Vagina (tissue), 2 donors: ENCODE data around the gene PTPRM. TPM values are rescaled to one million over a fixed set of nuclear protein-coding genes. Genes with fewer than 3 reads are reported as not detected.
"Not testable (repeated sequence)": the region's sequence is repeated elsewhere in the genome, so short reads cannot be mapped to it uniquely, and the experiment has no call there.

ENCODE experiments used
- DNase-seq, 2 donors: peaks; one replicate each; pipeline ENCODE4 v3.0.0-alpha.2; 2017; ENCODE audit errors: extremely low spot score in 2 of 2
- H3K27ac ChIP-seq: fragments of 200-600 bp; sonication (generic); one replicate; pipeline ENCODE4 v1.5.1; 2019
- H3K27me3 ChIP-seq: fragments of 200-600 bp; sonication (generic); one replicate; pipeline ENCODE4 v1.5.1; 2019
- H3K36me3 ChIP-seq, 2 donors: fragments of 200-600 bp; sonication (generic); one replicate each; pipeline ENCODE4 v1.5.1; 2017 to 2019
- H3K4me1 ChIP-seq: fragments of 200-600 bp; sonication (generic); one replicate; pipeline ENCODE4 v1.5.1; 2019
- H3K4me3 ChIP-seq, 2 donors: fragments of 200-600 bp; sonication (generic); 1 replicate in 1 of 2; 2 replicates in 1 of 2; pipeline ENCODE4 v1.5.1; 2016 to 2019
- H3K9me3 ChIP-seq: fragments of 200-600 bp; sonication (generic); one replicate; pipeline ENCODE4 v1.5.1; 2019
- CTCF ChIP-seq, 3 experiments: fragments of 450-650 bp in 2 of 3; fragments of 200-600 bp in 1 of 3; sonication (generic) in 1 of 3; IDR thresholded peaks; one replicate each; pipeline ENCODE4 v1.5.1; 2017 to 2019; ENCODE audit warnings: antibody characterized with exemption in 3 of 3, mild to moderate bottlenecking in 2 of 3, moderate library complexity in 2 of 3
- POLR2A ChIP-seq, 2 donors: fragments of 450-650 bp; IDR thresholded peaks; one replicate each; pipeline ENCODE4 v1.6.1; 2017; ENCODE audit warnings: antibody characterized with exemption in 2 of 2, mild to moderate bottlenecking in 2 of 2, moderate library complexity in 2 of 2
- POLR2AphosphoS5 ChIP-seq, 2 donors: sonication (generic); formaldehyde crosslinking; IDR thresholded peaks; one replicate each; pipeline ENCODE4 v1.9.0; 2017; ENCODE audit warnings: antibody characterized with exemption in 2 of 2, mild to moderate bottlenecking in 2 of 2, low read depth in 1 of 2; ENCODE audit not compliant: insufficient read depth in 1 of 2
- intact Hi-C: fragments of 100-400 bp; cut with DNase I; formaldehyde crosslinking; loops from one replicate; pipeline ENCODE4 v1.15.1; 2023
- total RNA-seq: library from RNA; depleted of rRNA; stranded (reverse); fragments of >200 nt; gene quantifications from one replicate; pipeline ENCODE4 v1.2.3, GENCODE V29; 2016

PTPRM gene
- total RNA-seq, 1 donor from 2014 or later = 60.2 TPM

- Histone ChIP-seq H3K27me3 (no peaks in the 10 kb centered on the region), H3K4me3 (no peak overlapping the region), H3K9me3 (no peaks in the 10 kb centered on the region), H3K27ac (no peak overlapping the region), H3K4me1 (no peaks in the 10 kb centered on the region), H3K36me3 (peaks cover 0 to 3% of the 10 kb centered on the region in 2 donors)
- no peak for TF ChIP-seq CTCF (IDR thresholded peaks at IDR 0.05)
- no peak for TF ChIP-seq POLR2A (IDR thresholded peaks at IDR 0.05)
- TF ChIP-seq POLR2AphosphoS5 (IDR thresholded peaks at IDR 0.05; ENCODE audit: insufficient read depth in 1 of 2, low read depth in 1 of 2) = no peak
- no peak for DNase-seq
- intact Hi-C loops = no loop called here
Observed at GRCh38 chr18:7958081-7958896, 391.2 kb downstream of the PTPRM start.

GRCh38 chr18:7958897-7959146 is 391.7 kb downstream of the PTPRM start:
- DNase-seq = no peak
- no peak overlapping the region for H3K4me3 ChIP-seq
- H3K36me3 ChIP-seq = peaks cover 0 to 3% of the 10 kb centered on the region in 2 donors
- no peak overlapping the region for H3K27ac ChIP-seq
- H3K27me3 ChIP-seq = no peaks in the 10 kb centered on the region
- no peak for TF ChIP-seq CTCF (IDR thresholded peaks at IDR 0.05)
- TF ChIP-seq POLR2AphosphoS5 (IDR thresholded peaks at IDR 0.05; ENCODE audit: insufficient read depth in 1 of 2, low read depth in 1 of 2) = no peak
- no peak for TF ChIP-seq POLR2A (IDR thresholded peaks at IDR 0.05)
- H3K4me1 ChIP-seq = no peaks in the 10 kb centered on the region
- intact Hi-C loops = no loop called here
- H3K9me3 ChIP-seq = no peaks in the 10 kb centered on the region

- H3K27me3 ChIP-seq, DNase-seq, H3K9me3 ChIP-seq, H3K27ac ChIP-seq, intact Hi-C loops, H3K36me3 ChIP-seq, H3K4me3 ChIP-seq, H3K4me1 ChIP-seq: not testable (repeated sequence)
Observed at GRCh38 chr18:7966682-7967081, 399.6 kb downstream of the PTPRM start.

DNA sequence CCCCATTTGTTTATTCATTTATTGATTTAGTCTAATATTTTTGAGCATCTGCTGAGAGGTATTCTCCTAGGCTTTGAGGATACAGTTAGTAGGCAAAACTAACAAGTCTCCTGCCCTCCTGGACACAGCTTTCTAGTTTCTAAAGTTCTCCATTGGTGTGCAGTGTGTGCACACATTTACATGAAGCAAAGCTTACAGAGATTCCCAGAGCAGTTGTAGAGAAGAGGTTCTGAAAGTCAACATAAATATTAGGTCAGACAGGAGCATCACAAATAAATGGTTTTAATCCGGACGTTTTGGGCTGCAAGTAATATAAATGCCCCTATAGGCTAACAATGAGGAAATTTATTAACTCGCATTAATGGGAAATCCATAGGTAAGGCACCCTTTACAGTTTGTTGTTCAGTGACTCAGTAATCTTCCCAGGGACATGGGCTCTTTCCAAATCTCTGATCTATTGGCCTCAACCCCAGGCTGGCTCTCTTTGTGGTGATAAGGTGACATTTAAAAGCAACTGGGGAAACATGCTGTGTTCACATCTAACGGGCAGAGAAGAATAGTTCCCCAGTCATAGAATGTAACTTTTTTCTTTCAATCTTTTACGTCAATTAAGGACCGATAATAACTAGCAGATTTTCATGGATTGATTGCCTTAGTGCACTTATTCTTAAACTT is 407.2 kb downstream of the PTPRM start:
- no peak for DNase-seq
- no peaks in the 10 kb centered on the region for H3K9me3 ChIP-seq
- intact Hi-C loops = no loop called here
- no peaks in the 10 kb centered on the region for H3K4me1 ChIP-seq
- H3K27ac ChIP-seq = no peak overlapping the region
- TF ChIP-seq CTCF (IDR thresholded peaks at IDR 0.05) = no peak
- no peak for TF ChIP-seq POLR2AphosphoS5 (IDR thresholded peaks at IDR 0.05; ENCODE audit: insufficient read depth in 1 of 2, low read depth in 1 of 2)
- no peak for TF ChIP-seq POLR2A (IDR thresholded peaks at IDR 0.05)
- H3K27me3 ChIP-seq = no peaks in the 10 kb centered on the region
- no peaks in the 10 kb centered on the region for H3K36me3 ChIP-seq
- no peak overlapping the region for H3K4me3 ChIP-seq

DNA sequence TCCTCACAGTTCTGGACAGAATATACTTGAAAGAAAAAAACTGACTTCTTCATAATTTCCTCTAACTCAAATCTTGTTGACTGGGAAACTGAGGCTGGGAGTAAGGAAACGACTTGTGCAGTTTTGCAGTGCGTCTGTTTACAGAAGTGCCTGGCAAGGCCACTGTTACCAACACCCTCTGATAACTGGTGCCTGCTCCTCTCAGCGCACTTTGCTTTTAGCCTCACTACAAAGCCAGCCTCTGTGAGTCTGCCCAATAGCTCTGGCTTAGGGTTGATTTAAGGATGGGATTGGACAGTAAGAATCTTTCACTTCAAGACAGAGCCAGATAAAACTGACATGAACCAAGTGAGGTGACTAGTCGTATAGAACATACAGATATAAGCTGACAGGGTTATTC is 410.8 kb downstream of the PTPRM start:
- H3K4me3 ChIP-seq = no peak overlapping the region
- H3K4me1 ChIP-seq = no peaks in the 10 kb centered on the region
- no peak overlapping the region for H3K27ac ChIP-seq
- H3K36me3 ChIP-seq = no peaks in the 10 kb centered on the region
- no peak for DNase-seq
- intact Hi-C loops = no loop called here
- H3K27me3 ChIP-seq = no peaks in the 10 kb centered on the region
- TF ChIP-seq POLR2AphosphoS5 (IDR thresholded peaks at IDR 0.05; ENCODE audit: insufficient read depth in 1 of 2, low read depth in 1 of 2) (no peak), POLR2A (IDR thresholded peaks at IDR 0.05) (no peak), CTCF (IDR thresholded peaks at IDR 0.05) (no peak)
- no peaks in the 10 kb centered on the region for H3K9me3 ChIP-seq
